NCI-H526 treated with DMSO at 0.1 percent for 48 hours (cell line): ENCODE data around the gene IL1RL2.

Experiments used
- DNase-seq: peaks from one replicate; lab custom pipeline; 2025; lab: John Stamatoyannopoulos, UW

IL1RL2 gene

GRCh38 chr2:102194609-102195268, 7.9 kb downstream of the IL1RL2 start:
- DNase-seq = no peak

GRCh38 chr2:102197389-102198137, 10.7 kb downstream of the IL1RL2 start:
- DNase-seq = no peak

- no peak for DNase-seq
These were observed 13.7 kb downstream of the IL1RL2 start for GRCh38 chr2:102200539-102200938.

GRCh38 chr2:102204638-102205037, 17.8 kb downstream of the IL1RL2 start:
- no peak for DNase-seq

GRCh38 chr2:102206666-102207341, 20.0 kb downstream of the IL1RL2 start:
- no peak for DNase-seq

- no peak for DNase-seq
These were observed 22.0 kb downstream of the IL1RL2 start for GRCh38 chr2:102208774-102209173.

- no peak for DNase-seq
These were observed 22.7 kb downstream of the IL1RL2 start for GRCh38 chr2:102209474-102209873.

- DNase-seq = no peak
These were observed 30.2 kb downstream of the IL1RL2 start for GRCh38 chr2:102217032-102217431.

GRCh38 chr2:102224824-102225739, 38.3 kb downstream of the IL1RL2 start:
- DNase-seq = no peak

- DNase-seq = no peak
These were observed 39.3 kb downstream of the IL1RL2 start for GRCh38 chr2:102226171-102226570.

- DNase-seq = no peak
These were observed 40.0 kb downstream of the IL1RL2 start for GRCh38 chr2:102226612-102227391.

- no peak for DNase-seq
These were observed 42.4 kb downstream of the IL1RL2 start for GRCh38 chr2:102229141-102229769.

GRCh38 chr2:102230410-102230909, 43.6 kb downstream of the IL1RL2 start:
- DNase-seq = no peak

GRCh38 chr2:102233132-102233884, 46.5 kb downstream of the IL1RL2 start:
- no peak for DNase-seq

GRCh38 chr2:102235042-102235473, 48.2 kb downstream of the IL1RL2 start:
- DNase-seq = no peak

GRCh38 chr2:102235491-102235890, 48.7 kb downstream of the IL1RL2 start:
- DNase-seq = no peak

- DNase-seq = no peak
These were observed 49.3 kb downstream of the IL1RL2 start for GRCh38 chr2:102236132-102236531.

GRCh38 chr2:102237176-102237575, 50.4 kb downstream of the IL1RL2 start:
- no peak for DNase-seq

- no peak for DNase-seq
These were observed 51.4 kb downstream of the IL1RL2 start for GRCh38 chr2:102238039-102238756.
